ENCODE data around the gene TRMT44. TPM values are rescaled to one million over a fixed set of nuclear protein-coding genes. Genes with fewer than 3 reads are reported as not detected.

Gene TRMT44
- total RNA-seq, 1 experiment from 2014 or later = 15.3 TPM

- BruUV-seq (replicated peaks) = no TSS peak
- no peak overlapping the region for H3K4me2 ChIP-seq (ENCODE audit: low read length)
- no peak overlapping the region for H3K9ac ChIP-seq (ENCODE audit: low read length)
- H3K27ac ChIP-seq (ENCODE audit: low read length) = no peak overlapping the region
- no peak for ATAC-seq
- CTCF ChIA-PET = no interaction called here
- H3F3A ChIP-seq (ENCODE audit: low read length, unreplicated experiment) = no peaks in the 10 kb centered on the region
- no peak overlapping the region for H2AFZ ChIP-seq (ENCODE audit: low read length)
- H3K9me2 ChIP-seq (replicated peaks; ENCODE audit: low read length) = no peaks in the 10 kb centered on the region
- no peaks in the 10 kb centered on the region for H3K36me3 ChIP-seq (ENCODE audit: low read depth, low read length)
- no peaks in the 10 kb centered on the region for H3K9me3 ChIP-seq (ENCODE audit: low read length)
- TF ChIP-seq EZH2phosphoT487 (IDR thresholded peaks at IDR 0.05; ENCODE audit: borderline replicate concordance, low read length) (no peak), EZH2 (IDR thresholded peaks at IDR 0.05; ENCODE audit: low read length, unreplicated experiment) (no peak), CTCF (conservative IDR thresholded peaks at IDR 0.05; ENCODE audit: low read depth, low read length) (no peak)
- no peaks in the 10 kb centered on the region for H3K79me2 ChIP-seq (ENCODE audit: low read length)
- DNase-seq = no peak
- POLR2A ChIA-PET (ENCODE audit: unreplicated experiment) = no interaction called here
- H3K4me1 ChIP-seq (ENCODE audit: insufficient read depth, low read length) = peaks cover 7% of the 10 kb centered on the region; the same call in 1 of the 2 replicates
- no peaks in the 10 kb centered on the region for H4K20me1 ChIP-seq (ENCODE audit: low read length)
- intact Hi-C loops (cut with micrococcal nuclease) = no loop called here
- no peak overlapping the region for H3K4me3 ChIP-seq (ENCODE audit: low read length)
- no peaks in the 10 kb centered on the region for H3K27me3 ChIP-seq (ENCODE audit: low read length)
Observed at GRCh38 chr4:8525383-8526120, 85.0 kb downstream of the TRMT44 start.

Other genes starting within 250 kb of the TRMT44 start
- gene SH3TC1, start 241.5 kb upstream of the TRMT44 start, total RNA-seq (2014; rRNA removed) = 22.6 and 23.1 TPM in 2 replicates
- gene HTRA3, start 171.0 kb upstream of the TRMT44 start, total RNA-seq (2014; rRNA removed) = 2.8 and 4.0 TPM in 2 replicates
- gene ACOX3, start 54 bp upstream of the TRMT44 start, total RNA-seq (2014; rRNA removed) = 12.2 and 13.0 TPM in 2 replicates
- gene GPR78, start 139.6 kb downstream of the TRMT44 start, total RNA-seq (2014; rRNA removed) = 2.0 and 2.4 TPM in 2 replicates
- gene CPZ, start 152.0 kb downstream of the TRMT44 start, total RNA-seq (2014; rRNA removed) = 21.7 and 27.9 TPM in 2 replicates

All from PC-3 (cell line).